Muscle of arm (tissue), 12 donors: Measurements from ENCODE around the gene FNIP2. TPM values are rescaled to one million over a fixed set of nuclear protein-coding genes. Genes with fewer than 3 reads are reported as not detected.
"Not testable (repeated sequence)": the region's sequence is repeated elsewhere in the genome, so short reads cannot be mapped to it uniquely, and the experiment has no call there.

Experiments
- DNase-seq: peaks from one replicate; pipeline ENCODE4 v3.0.0-alpha.2; 2013
- polyA plus RNA-seq, 12 donors: library from polyadenylated mRNA; unstranded; fragments of 120-200 nt; gene quantifications; one replicate each; pipeline ENCODE4 v1.2.1, GENCODE V29; 2013; ENCODE audit not compliant: insufficient read length in 12 of 12

The FNIP2 gene
- polyA plus RNA-seq, 12 donors, result 12.3 to 17.2 (median 15.7) TPM; not detected in 1

DNA sequence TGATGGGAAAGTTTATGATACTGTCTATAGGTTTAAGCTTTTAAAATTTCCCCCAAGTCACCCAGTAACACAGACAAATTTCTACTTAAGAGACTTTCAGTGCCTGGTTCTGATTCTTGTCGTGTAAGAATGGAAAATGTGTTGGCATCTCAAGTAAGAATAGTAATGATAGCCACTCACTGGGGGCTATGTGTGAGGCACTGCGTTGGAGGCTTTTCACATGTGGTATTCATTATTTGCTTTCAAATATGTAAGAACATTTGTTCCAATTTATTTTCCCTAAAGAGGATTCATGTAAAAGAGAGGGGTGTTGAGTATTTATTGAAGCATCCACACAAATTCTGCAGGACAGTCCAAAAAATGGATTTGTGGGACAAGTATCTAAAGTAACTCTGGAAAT, 143.6 kb downstream of the FNIP2 start:
- DNase-seq, result no peak

DNA sequence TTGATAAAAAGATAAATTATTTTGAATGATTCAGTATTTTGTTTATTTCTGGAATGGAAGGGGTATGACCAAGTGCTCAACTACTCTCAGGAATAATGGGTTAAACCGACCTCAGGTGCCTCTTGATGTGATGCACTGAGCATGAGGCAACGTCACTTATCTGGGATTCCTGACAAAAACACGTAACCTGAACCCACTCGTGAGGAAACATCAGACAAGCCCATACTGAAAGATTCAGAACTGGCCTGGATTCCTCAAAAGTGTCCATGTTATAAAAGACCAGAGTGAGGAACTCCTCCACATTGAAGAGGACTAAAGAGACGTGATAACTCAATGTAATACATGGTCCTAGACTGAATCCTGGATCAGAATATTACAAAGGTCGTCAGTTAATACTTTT, 144.0 kb downstream of the FNIP2 start:
- DNase-seq, result no peak

DNA sequence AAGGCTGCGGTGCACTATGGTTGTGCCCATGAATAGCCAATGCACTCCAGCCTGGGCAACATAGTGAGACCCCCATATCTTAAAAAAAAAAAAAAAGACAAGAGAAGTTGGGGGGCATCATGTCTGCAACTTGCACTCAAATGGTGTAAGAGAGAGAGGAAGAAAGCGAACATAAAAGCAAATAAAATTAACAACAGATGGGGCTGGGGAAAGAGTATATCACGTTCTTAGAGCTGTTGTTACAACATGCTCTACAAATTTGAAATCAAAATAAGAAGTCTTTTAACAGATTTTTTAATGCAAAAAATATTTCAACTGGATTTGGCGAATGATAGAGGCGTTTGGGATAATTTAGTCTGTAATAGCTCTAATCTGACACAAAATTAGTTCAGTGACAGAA, 144.9 kb downstream of the FNIP2 start:
- no peak for DNase-seq

DNA sequence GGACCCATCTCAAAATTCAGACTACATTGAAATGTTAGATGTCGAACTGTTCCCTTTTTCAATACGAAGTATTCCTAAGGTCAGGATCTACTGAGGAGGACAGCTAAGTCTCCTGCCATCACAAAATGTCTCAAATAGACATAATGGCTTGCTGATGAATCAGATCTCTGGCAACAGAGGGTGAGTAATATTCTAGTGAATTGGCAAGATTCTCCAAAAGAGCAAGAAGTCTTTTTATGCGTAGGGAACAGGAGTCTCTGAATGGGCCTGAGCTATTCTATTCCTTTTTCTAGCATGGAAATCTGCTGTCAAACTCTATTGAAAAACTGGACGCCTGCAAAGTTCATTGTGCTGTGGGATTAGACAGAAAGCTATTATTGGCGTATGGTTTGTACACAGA, 145.4 kb downstream of the FNIP2 start:
- no peak for DNase-seq

DNA sequence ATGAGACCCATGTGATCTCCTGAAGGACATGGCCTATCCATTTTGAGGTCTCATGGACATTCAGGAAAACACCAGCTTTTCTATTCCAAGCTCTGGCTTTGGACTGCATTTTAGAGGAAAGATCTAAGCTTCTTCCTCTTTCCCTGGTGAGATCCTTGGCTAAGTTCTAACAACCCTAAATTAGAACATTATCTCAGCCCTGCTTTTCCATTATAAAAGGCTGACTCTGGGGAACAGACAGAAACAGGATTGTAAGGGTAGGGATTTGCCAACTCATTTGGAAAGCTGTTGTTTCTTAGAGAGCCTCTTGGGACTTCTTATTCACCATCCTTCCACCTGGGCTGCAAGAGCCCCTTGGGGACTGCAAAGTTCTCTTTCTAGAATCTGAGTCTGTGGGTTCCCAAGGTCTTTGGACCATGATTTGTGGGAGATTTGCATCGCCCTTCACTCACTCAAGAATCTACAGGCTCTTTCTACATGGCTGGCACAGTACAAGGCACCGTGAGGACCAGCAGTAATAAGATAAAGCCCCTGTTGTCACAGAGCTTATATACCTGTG, 146.9 kb downstream of the FNIP2 start:
- no peak for DNase-seq

DNA sequence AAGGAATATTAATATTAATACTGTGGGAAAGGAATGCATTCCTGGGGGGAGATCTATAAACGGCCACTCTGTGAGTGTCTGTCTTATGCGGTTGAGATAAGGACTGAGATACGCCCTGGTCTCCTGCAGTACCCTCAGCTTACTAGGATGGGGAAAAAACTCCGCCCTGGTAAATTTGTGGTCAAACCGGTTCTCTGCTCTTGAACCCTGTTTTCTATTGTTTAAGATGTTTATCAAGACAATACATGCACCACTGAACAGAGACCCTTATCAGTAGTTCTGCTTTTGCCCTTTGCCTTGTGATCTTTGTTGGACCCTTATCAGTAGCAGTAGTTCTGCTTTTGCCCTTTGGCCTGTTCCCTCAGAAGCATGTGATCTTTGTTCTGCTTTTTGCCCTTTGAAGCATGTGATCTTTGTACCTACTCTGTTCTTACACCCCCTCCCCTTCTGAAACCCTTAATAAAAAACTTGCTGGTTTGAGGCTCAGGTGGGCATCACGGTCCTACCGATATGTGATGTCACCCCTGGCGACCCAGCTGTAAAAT, 151.7 kb downstream of the FNIP2 start:
- DNase-seq, result not testable (repeated sequence)

DNA sequence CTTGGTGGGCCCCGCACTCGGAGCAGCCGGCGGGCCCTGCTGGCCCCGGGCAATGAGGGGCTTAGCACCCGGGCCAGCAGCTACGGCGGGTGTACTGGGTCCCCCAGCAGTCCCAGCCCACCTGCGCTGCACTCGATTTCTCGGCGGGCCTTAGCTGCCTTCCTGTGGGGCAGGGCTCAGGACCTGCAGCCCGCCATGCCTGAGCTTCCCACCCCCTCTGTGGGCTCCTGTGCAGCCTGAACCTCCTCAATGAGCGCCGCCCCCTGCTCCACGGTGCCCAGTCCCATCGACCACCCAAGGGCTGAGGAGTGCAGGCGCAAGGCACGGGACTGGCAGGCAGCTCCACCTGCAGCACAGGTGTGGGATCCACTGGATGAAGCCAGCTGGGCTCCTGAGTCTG, 158.9 kb downstream of the FNIP2 start:
- not testable (repeated sequence) for DNase-seq

DNA sequence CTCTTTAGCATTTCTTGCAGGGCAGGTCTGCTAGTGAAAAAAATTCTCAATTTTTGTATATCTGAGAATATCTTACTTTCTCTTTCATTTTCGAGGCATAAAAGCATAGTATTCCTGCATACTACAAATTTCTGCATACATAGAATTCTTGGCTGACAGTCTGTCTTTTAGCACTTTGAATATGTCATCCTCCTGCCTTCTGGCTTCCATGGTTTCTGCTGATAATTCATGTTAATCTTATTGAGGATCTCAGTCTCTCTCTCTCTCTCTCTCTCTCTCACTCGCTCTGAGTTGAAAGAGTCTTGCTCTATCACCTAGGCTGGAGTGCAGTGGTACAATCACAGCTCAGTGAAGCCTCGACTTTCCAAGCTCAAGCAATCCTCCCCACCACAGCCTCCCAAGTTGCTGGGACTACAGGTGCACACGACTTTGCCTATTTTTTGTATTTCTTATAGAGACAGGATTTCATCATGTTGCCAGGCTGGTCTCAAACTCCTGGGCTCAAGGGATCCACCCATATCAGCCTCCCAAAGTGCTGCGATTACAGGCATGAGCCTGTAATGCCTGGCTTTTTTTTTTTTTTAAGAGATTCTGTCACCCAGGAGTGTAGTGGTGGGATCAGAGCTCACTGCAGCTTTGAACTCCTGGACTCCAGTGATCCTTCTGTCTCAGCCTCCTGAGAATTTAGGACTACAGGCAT, 161.3 kb downstream of the FNIP2 start:
- DNase-seq, result no peak

DNA sequence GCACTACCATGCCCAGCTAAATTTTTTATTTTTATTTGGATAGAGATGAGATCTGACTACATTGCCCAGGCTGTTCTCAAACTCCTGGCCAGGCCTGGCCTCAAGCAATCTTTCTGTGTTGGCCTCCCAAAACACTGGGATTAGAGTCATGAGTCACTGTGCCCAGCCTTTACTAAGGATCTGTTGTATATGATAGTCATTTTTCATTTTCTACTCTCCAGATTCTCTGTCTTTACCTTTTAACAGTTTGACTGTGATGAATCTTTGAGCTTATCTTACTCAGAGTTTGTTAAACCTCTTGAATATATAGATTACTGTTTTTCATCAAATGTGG, 161.8 kb downstream of the FNIP2 start:
- no peak for DNase-seq

DNA sequence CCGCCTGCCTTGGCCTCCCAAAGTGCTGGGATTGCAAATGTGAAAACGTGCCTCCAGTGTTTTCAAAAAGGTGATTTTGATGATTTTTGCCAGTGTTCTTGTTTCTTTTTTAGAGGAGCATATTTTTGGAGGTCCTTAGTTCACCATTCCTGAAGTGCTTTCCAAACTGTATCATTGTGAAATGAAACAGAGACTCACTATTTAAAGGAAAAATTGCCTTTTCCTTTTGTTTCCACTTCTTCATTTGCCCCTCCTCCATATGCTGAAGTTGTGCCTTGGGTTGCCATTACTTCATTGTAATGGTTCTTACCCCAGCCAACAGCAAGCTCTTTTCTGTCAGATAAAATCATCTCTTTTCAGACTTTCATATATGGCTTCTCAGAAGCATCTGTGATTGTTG, 164.4 kb downstream of the FNIP2 start:
- no peak for DNase-seq

DNA sequence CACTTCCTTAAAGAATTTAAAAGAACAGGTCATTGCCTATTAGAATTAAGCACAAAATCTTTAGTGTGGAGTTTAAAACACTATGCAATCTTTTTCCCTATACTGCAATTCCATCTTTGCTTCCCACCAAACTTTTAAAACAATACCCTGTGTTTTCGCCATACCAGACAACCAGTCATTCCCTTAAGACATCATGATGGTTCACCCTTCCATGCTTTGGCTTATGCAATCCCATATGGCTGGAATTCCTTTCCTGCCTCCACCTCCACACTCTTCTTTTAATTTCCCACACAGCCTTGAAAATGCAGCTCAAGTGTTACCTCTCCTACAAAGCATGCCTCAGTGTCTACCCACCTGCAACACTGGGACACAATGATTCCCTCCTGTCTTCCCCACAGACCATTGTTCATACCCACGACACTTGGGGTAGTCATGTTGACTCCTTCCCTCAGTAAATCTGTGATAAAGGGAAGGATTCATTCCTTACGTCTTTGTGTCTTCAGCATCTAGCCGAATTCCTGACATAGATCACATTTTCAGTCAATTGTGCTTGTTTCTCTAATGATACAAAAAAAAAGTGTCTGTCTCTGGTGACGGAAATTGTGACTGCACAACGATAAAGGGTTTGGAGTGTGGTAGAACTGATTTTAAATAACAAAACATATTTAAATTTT, 166.3 kb downstream of the FNIP2 start:
- no peak for DNase-seq

DNA sequence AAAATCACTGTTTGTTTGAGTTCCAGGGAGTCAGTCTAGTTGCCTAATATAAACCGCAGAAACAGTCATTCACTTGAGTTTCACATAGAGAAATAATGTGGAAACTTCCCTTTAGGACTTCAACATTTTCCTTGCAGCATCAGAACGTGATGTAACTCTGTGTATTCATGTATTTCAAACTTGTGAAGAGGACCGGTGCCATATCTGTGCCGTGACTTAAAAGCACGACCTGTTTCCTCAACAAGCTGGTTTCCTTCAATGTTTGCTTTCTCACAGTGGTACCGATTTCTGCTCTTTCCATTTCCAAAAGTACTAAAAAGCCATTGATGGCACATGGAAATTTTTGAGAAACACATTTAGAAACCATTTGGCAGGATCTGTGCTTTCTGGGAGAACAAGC, 167.4 kb downstream of the FNIP2 start:
- DNase-seq, result no peak

DNA sequence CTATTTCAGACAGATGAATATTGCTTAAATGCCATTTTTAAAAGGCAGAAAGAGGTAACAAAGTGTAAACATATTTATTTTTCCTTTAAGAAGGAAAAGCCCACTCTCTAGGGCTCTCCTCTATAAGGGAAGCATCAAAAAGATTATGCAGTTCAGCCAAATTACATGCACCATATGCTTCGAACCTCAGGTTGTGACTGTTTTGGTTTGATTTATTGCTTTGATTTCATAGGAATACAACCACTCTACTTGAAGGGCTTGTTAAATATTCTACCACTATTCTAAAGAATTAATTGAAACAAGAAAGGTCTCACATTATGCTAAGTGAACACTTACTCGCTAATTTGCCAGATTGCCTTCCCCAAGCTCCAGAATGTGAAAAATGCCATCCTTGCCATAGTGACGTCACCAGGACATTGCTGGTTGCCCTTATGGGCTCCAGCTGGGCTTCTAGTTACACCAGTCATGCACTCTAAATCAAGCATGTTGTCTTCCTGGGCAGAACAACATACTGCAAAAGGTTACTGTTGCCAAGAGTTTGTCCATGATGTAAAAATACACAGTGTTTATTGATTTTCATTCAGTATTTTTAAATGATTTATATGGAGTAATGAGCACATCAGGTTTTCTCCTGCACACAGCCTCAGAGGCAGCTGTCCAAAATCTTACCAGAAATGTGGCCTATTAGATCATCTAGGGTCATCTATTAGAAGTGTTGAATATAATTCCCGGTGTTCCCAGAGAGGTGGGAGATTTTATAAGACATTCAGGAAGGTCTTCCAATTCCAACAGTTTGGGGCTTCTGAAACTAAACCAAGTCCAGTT, 169.6 kb downstream of the FNIP2 start:
- no peak for DNase-seq

DNA sequence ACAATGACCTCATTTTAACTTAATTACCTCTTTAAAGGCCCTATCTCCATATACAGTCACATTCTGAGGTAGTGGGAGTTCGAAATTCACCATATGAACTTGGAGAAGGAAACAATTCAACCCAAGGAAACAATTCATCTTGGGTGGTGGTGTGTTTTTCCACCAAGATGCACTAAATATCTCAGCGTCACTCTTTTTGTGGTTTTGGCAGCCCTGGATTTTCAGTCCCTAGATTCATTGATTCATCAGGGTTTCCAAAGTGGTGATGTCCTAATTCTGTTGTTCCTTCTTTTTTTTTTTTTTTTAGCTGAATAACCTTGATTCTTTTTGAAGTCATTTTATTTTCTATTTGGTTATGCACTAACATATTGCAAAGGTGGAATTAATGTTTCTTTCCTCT, 171.4 kb downstream of the FNIP2 start:
- no peak for DNase-seq

DNA sequence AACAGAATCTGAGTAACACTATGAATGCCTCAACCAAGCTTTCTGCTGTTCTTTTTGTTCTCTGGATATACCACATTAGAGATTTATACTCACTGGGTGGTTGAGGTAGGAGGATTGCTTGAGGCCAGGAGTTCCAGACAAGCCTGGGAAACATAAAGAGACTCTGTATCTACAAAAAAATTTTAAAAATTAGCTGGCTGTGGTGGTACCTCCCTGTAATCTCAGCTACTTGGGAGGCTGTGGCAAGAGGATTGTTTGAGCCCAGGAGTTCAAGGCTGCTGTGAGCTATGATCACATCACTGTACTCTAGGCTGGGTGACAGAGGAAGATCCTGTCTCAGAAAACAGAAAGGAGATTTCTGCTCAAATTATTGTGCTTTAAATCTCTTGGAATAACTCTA, 172.5 kb downstream of the FNIP2 start:
- no peak for DNase-seq

DNA sequence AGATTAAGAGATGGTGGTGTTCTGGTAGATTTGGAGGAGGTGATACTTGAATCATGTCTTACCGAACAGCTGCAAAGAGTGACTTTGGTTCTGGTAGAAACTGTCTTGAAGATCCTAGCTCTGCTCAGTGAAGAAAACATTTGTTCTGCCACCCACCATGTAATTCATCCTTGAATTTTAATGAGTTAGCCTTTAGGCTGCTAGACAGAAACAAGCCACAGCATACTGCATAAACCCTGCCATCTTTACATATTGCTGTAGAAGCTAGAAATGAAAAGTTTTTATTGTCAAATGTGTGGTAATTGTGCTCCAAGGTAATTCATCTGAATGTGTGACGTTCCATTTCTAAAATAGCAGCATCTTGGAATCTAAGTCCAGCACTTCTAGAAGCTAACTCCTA, 173.1 kb downstream of the FNIP2 start:
- no peak for DNase-seq

DNA sequence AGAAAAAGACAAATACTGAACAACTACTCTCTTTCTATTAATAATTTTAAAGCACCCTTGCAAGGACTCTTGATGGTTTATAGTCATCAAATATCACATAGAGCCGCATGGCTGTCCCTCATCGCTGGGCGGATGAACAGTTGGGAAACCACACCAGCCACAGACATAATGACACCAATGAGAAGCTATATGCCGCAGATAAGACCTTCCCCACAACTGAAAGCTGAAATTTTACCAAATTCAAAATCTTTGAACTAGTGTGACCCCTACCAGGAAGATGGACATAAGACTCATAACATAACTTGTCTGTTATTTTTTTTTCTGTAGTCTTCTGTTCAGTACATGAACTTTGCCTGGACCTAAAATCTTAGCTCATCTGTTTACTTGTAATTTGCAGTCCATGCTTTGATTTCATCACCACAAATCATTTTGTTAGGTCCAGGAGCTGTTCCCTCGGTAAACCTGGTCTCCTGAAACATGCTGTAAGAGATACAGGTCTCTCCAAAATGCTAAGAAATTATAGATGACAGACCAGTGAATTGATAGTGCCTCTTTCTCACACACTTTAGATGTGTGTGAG, 176.8 kb downstream of the FNIP2 start:
- DNase-seq, result no peak

DNA sequence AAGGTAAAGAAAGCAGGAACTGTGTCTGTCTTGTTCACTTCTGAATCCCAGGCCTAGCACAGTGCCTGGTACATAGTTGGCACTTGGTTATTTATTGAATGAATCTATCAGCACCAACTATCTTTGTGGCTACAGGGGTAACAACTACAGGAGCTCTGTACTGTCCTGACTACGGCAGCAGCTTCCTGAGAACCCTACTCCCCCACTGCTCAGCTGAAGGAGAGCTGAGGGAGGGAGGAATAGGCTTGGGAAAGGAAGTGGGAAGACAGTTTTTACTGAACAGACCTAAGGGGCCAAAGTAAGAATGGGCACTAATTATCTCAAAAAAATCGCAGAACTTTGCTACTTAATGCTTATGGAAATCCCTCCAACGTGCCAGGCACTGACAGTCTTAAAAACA, 178.0 kb downstream of the FNIP2 start:
- no peak for DNase-seq

DNA sequence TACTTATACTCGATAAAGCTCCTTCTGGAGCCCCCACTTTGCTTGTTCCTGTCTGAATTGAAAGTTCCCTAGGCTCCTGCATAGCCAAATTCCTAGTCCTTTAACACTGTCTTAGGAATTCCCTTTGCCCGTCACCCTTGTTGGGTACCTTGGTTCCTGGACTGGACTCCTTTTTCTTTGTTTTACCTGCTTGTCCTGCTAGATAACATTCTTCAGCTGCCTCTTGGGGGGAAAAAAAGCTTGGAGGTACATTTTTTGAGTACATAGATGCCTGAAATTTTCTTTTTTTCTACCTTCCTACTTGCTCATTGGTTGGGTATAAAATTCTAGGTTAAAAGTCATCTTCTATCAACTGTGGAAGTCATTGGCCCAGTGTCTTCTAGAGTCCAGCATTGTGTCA, 179.2 kb downstream of the FNIP2 start:
- DNase-seq, result no peak

DNA sequence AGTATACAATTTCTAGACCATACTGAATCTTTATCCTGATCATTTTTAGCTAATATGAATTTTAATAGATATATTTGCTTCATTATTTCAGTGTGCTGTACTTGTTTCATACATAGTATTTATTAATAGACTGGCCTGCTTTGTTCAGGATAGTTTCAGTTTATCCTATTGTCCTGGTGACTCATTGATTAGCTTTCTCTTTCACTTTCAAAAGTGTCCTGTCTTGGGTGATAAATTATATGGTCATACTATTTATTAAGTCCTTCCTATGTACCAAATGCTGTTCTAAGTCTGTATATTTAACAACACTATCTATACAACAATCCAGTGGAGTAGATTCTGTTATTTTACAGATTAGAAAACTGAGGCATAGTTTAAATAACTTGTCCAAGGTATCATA, 180.3 kb downstream of the FNIP2 start:
- DNase-seq, result no peak

DNA sequence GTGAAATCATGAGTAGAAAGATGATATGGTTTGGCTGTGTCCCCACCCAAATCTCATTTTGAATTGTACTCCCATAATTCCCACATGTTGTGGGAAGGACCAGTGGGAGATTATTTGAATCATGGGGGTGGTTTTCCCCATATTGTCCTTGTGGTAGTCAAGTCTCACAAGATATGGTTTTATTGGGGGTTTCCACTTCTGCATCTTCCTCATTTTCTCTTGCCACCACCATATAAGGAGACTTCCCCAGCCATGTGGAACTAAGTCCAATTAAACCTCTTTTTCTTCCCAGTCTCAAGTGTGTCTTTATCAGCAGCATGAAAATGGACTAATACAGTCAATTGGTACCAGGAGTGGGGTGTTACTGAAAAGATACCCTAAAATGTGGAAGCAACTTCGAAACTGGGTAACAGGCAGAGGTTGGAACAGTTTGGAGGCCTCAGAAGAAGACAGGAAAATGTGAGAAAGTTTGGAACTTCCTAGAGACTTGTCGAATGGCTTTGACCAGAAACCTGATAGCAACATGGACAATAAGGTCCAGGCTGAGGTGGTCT, 183.5 kb downstream of the FNIP2 start:
- DNase-seq, result not testable (repeated sequence)

DNA sequence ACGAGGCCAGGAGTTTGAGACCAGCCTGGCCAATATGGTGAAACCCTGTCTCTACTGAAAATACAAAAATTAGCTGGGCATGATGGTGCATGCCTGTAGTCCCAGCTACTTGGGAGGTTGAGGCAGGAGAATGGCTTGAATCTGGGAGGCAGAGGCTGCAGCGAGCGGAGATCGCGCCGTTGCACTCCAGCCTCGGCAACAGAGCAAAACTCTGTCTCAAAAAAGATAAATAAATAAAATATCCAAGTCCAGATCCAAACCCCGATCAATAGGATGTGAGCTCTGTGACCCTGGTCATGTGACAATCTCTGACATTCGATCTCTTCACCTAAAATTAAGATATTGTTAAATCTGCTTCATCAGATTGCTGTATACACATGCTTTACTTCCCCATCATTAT, 187.5 kb downstream of the FNIP2 start:
- not testable (repeated sequence) for DNase-seq
